DOHH2 (cell line): ENCODE measurements around the gene ABRACL.
"Not testable (repeated sequence)": the region's sequence is repeated elsewhere in the genome, so short reads cannot be mapped to it uniquely, and the experiment has no call there.

ENCODE experiments used
- H3F3A ChIP-seq: fragments of 200-600 bp; sonication (generic), shearing (Covaris generic); 2 replicates; pipeline ENCODE4 v1.6.0; 2016; ENCODE audit warnings: antibody characterized with exemption, mild to moderate bottlenecking; ENCODE audit not compliant: control insufficient read depth, insufficient read depth
- H3K27ac ChIP-seq: fragments of 200-600 bp; sonication (generic); 2 replicates; pipeline ENCODE4 v1.5.1; 2014; ENCODE audit warnings: low read depth, mild to moderate bottlenecking, low read length, moderate library complexity
- H3K27me3 ChIP-seq: fragments of 200-600 bp; sonication (generic); 2 replicates; pipeline ENCODE4 v1.6.1; 2014; ENCODE audit warnings: mild to moderate bottlenecking, low read length, mixed read lengths; ENCODE audit not compliant: control insufficient read depth
- H3K36me3 ChIP-seq: fragments of 200-600 bp; sonication (generic); 2 replicates; pipeline ENCODE4 v1.6.1; 2014; ENCODE audit warnings: mild to moderate bottlenecking, low read length, moderate library complexity, mixed read lengths; ENCODE audit not compliant: control insufficient read depth
- H3K4me1 ChIP-seq: fragments of 200-600 bp; sonication (generic); 2 replicates; pipeline ENCODE4 v1.6.1; 2014; ENCODE audit warnings: mild to moderate bottlenecking, low read length, mixed read lengths; ENCODE audit not compliant: control insufficient read depth
- H3K4me2 ChIP-seq: fragments of 200-600 bp; sonication (generic); 2 replicates; pipeline ENCODE4 v1.6.0; 2014; ENCODE audit warnings: mild to moderate bottlenecking, low read length, moderate library complexity
- H3K4me3 ChIP-seq: fragments of 200-600 bp; sonication (generic); 2 replicates; pipeline ENCODE4 v1.5.1; 2014; ENCODE audit warnings: mild to moderate bottlenecking, low read length, mixed read lengths
- H3K79me2 ChIP-seq: fragments of 200-600 bp; sonication (generic); 2 replicates; pipeline ENCODE4 v1.6.1; 2014; ENCODE audit warnings: mild to moderate bottlenecking, low read length, mixed read lengths; ENCODE audit not compliant: control insufficient read depth
- H3K9me2 ChIP-seq: fragments of 200-600 bp; sonication (generic); replicated peaks from 2 replicates; pipeline ENCODE4 v1.6.1; 2014; ENCODE audit warnings: mild to moderate bottlenecking, low read length, mixed read lengths; ENCODE audit not compliant: control insufficient read depth
- H3K9me3 ChIP-seq: fragments of 200-600 bp; sonication (generic); 2 replicates; pipeline ENCODE4 v1.6.1; 2014; ENCODE audit warnings: antibody characterized with exemption, low read length, mixed read lengths; ENCODE audit not compliant: control insufficient read depth, insufficient read depth
- H4K20me1 ChIP-seq: fragments of 200-600 bp; sonication (generic); 2 replicates; pipeline ENCODE4 v1.6.0; 2014; ENCODE audit warnings: low read depth, mild to moderate bottlenecking, antibody characterized with exemption, low read length, moderate library complexity; ENCODE audit not compliant: control insufficient read depth, insufficient read depth
- EZH2phosphoT487 ChIP-seq: fragments of 200-600 bp; sonication (generic); IDR thresholded peaks from 2 replicates; pipeline ENCODE4 v1.6.1; 2017; ENCODE audit warnings: borderline replicate concordance, mild to moderate bottlenecking, antibody characterized with exemption, low read length, moderate library complexity, mixed read lengths
- TF ChIP-seq, protein P1 (sequence below): fragments of 200-600 bp; sonication (generic); IDR thresholded peaks from one replicate; pipeline ENCODE4 v1.5.1; 2014; ENCODE audit warnings: antibody characterized with exemption, mild to moderate bottlenecking, low read depth, low read length; ENCODE audit not compliant: poor library complexity, severe bottlenecking

ABRACL gene

DNA sequence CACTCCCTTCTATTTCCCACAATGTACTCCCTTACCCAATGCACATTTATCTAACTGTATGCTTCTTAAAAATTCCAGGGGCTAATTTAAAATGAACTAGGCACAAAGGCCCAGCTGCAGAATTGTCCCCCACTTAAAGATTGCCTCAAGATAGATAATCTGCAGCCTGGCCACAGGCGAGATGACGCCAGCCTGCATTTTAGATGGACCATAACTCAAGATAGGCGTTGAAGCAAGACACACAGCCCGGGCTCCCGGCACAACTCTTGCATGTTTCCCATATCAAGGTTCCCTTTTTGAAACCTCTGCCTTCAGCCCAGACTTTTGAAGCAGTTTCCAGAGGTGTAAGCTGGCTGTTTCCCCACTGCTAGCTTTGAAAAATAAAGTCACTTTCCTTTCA is 37.3 kb upstream of the ABRACL start:
- TF ChIP-seq, protein P1, sequence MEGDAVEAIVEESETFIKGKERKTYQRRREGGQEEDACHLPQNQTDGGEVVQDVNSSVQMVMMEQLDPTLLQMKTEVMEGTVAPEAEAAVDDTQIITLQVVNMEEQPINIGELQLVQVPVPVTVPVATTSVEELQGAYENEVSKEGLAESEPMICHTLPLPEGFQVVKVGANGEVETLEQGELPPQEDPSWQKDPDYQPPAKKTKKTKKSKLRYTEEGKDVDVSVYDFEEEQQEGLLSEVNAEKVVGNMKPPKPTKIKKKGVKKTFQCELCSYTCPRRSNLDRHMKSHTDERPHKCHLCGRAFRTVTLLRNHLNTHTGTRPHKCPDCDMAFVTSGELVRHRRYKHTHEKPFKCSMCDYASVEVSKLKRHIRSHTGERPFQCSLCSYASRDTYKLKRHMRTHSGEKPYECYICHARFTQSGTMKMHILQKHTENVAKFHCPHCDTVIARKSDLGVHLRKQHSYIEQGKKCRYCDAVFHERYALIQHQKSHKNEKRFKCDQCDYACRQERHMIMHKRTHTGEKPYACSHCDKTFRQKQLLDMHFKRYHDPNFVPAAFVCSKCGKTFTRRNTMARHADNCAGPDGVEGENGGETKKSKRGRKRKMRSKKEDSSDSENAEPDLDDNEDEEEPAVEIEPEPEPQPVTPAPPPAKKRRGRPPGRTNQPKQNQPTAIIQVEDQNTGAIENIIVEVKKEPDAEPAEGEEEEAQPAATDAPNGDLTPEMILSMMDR: no peak
- no peak for TF ChIP-seq EZH2phosphoT487
- H3K4me3 ChIP-seq: no peak overlapping the region
- no peak overlapping the region for H3K4me2 ChIP-seq
- no peaks in the 10 kb centered on the region for H3K9me2 ChIP-seq
- peaks cover 6% of the 10 kb centered on the region for H3K36me3 ChIP-seq
- no peaks in the 10 kb centered on the region for H3K9me3 ChIP-seq
- no peaks in the 10 kb centered on the region for H3K27me3 ChIP-seq
- H3K4me1 ChIP-seq: peaks cover 13% of the 10 kb centered on the region
- peaks cover 8% of the 10 kb centered on the region; the same call in 1 of the 2 replicates for H4K20me1 ChIP-seq
- H3K27ac ChIP-seq: no peak overlapping the region
- H3F3A ChIP-seq: no peaks in the 10 kb centered on the region
- peaks cover 14% of the 10 kb centered on the region for H3K79me2 ChIP-seq

DNA sequence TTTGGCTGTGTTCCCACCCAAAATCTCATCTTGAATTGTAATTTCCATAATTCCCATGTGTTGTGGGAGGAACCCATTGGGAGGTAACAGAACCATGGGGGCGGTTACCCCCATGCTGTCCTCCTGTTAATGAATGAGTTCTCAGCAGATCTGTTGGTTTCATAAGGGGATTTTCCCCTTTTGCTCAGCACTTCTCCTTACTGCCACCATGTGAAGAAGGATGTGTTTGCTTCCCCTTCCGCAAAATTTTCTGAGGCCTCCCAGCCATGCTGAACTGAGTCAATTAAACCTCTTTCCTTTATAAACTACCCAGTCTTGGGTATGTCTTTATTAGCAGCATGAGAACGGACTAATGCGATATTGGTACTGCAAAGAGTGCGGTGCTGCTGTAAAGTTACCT is 35.6 kb upstream of the ABRACL start:
- not testable (repeated sequence) for H3K4me2 ChIP-seq, H4K20me1 ChIP-seq, H3K9me2 ChIP-seq, H3K79me2 ChIP-seq, H3K9me3 ChIP-seq, H3K4me3 ChIP-seq, H3K27ac ChIP-seq, H3F3A ChIP-seq, H3K27me3 ChIP-seq, H3K4me1 ChIP-seq, H3K36me3 ChIP-seq

DNA sequence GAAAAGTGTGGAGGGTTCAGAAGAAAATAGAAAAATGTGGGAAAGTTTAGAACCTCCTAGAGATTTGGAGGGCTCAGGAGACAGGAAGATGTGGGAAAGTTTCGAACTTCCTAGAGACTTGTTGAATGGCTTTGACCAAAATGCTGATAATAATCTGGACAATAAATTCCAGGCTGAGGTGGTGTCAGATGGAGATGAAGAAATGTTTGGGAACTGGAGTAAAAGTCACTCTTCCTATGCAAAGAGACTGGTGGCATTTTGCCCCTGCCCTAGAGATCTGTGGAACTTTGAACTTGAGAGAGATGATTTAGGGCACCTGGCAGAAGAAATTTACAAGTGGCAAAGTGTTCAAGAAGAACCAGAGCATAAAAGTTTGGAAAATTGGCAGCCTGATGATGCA is 35.1 kb upstream of the ABRACL start:
- not testable (repeated sequence) for H3K27me3 ChIP-seq, H4K20me1 ChIP-seq, H3K27ac ChIP-seq

DNA sequence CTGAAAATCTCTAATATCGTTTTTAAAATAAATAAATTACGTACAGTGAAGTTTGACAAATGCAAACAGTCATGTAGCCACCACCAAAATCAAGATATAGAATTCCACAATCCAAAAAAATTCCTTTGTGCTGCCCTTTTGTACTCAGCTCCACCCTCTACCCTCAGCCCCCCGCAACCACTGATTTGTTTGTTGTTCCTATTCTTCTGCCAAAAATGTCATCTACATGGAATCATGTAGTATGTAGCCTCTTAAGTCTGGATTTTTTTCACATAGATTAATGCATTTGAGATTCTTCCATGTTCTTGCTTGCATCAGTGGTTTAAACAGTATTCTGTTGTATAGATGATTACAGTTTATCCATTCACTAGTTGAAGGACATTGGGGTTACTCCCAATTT is 32.0 kb upstream of the ABRACL start:
- Histone ChIP-seq H3K4me2 (no peak overlapping the region), H3K79me2 (no peaks in the 10 kb centered on the region), H3K4me1 (no peaks in the 10 kb centered on the region), H3K4me3 (no peak overlapping the region), H4K20me1 (no peaks in the 10 kb centered on the region), H3K27me3 (no peaks in the 10 kb centered on the region), H3K36me3 (no peaks in the 10 kb centered on the region), H3K27ac (no peak overlapping the region), H3K9me2 (no peaks in the 10 kb centered on the region; the same call in 1 of the 2 replicates), H3K9me3 (no peaks in the 10 kb centered on the region), H3F3A (no peaks in the 10 kb centered on the region)
- TF ChIP-seq, protein P1: no peak
- TF ChIP-seq EZH2phosphoT487: no peak

More for the DNA sequence above, 35.1 kb upstream of the ABRACL start:
- not testable (repeated sequence) for H3K4me3 ChIP-seq, H3K9me2 ChIP-seq, H3K79me2 ChIP-seq, H3F3A ChIP-seq, H3K4me1 ChIP-seq, H3K36me3 ChIP-seq, H3K4me2 ChIP-seq, H3K9me3 ChIP-seq
